ENCODE data around the gene CYBA.

Gene CYBA

DNA sequence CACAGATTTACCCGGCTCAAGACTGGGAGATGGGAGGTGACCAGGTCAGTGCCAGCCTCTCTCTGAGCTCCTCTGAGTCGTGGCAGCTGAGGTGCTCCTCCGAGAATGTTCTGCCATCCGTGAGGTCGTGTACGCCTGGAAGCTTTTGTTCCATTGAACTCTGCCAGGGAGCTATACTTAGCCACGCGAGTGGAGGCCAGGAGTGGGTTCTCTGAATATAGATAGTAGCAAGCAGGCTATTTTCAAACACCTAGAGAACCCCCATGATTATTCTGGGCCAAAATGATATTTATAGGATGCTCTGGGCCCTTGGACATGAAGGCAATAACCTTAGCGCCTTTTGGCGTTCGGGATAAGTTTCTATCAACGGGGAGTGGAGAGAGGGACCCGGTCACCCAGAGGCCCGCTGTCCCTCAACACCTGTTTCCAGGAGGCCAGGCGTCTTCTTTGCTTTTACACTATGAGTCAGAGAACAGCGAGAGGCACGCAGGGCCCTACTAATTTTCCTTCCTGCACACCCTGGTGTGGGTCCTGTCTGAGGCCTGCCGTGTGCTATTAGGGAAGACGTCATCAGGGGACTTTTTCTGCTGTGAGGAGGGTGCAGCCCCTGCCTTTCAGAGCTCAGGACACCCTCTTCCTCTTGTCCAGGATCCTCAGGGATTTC, 23.0 kb upstream of the CYBA start:
- TF ChIP-seq, protein P1, sequence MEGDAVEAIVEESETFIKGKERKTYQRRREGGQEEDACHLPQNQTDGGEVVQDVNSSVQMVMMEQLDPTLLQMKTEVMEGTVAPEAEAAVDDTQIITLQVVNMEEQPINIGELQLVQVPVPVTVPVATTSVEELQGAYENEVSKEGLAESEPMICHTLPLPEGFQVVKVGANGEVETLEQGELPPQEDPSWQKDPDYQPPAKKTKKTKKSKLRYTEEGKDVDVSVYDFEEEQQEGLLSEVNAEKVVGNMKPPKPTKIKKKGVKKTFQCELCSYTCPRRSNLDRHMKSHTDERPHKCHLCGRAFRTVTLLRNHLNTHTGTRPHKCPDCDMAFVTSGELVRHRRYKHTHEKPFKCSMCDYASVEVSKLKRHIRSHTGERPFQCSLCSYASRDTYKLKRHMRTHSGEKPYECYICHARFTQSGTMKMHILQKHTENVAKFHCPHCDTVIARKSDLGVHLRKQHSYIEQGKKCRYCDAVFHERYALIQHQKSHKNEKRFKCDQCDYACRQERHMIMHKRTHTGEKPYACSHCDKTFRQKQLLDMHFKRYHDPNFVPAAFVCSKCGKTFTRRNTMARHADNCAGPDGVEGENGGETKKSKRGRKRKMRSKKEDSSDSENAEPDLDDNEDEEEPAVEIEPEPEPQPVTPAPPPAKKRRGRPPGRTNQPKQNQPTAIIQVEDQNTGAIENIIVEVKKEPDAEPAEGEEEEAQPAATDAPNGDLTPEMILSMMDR (IDR thresholded peaks at IDR 0.05), result no peak

DNA sequence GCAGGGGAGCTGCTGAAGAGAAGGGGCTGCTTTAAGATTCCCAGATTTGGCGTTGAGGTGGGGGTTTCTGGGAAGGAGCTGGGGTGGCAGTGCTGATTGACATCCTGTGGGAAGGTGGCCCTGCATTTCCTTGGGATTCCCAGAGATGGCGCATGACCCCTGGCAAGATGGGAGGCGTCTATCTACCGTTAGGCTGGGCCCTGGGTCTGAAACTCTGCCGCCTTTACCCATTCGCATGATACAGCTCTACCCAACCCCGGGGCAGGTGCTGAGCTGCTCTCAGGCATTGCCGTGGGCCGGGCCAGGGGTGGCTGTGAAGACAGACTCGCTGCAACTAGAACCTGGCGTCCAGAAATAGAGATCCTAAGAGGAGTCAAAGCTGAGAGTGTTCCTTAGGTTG, 21.9 kb upstream of the CYBA start:
- TF ChIP-seq, protein P1 (IDR thresholded peaks at IDR 0.05), result peak; percentile 21; the same call in 1 of the 2 replicates

- TF ChIP-seq, protein P1 (IDR thresholded peaks at IDR 0.05), result no peak
Observed at GRCh38 chr16:88671806-88672205, 21.0 kb upstream of the CYBA start.

GRCh38 chr16:88669980-88670379, 19.1 kb upstream of the CYBA start:
- TF ChIP-seq, protein P1 (IDR thresholded peaks at IDR 0.05), result no peak

DNA sequence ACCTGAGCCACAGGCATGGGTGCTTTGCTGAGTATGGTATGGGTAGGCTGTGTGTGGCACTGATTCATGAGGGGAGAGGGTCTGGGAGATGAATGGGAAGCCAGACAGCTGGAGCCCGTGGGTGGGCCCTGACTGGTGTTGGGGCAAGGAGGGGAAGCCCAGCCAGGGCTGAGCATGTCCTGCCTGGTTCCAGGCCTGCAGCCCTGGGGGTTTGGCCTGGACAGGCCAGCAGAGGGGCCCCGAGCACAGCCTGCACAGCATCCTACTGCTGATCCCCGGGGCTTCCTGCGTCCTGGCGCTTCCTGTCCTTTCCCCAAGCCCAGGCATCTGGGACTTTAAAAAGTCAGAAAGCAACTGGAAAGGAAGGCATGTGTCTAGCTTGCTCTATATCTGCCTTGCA, 16.6 kb upstream of the CYBA start:
- TF ChIP-seq, protein P1 (IDR thresholded peaks at IDR 0.05), result no peak

GRCh38 chr16:88665570-88665969, 14.7 kb upstream of the CYBA start:
- TF ChIP-seq, protein P1 (IDR thresholded peaks at IDR 0.05), result no peak

- TF ChIP-seq, protein P1 (IDR thresholded peaks at IDR 0.05), result no peak
Observed at GRCh38 chr16:88665148-88665547, 14.3 kb upstream of the CYBA start.
